ENCODE data around the gene KYNU. TPM values are rescaled to one million over a fixed set of nuclear protein-coding genes. Genes with fewer than 3 reads are reported as not detected.

The KYNU gene
- total RNA-seq, 1 donor from 2014 or later, result not detected

- H3K4me1 ChIP-seq, result no peaks in the 10 kb centered on the region
- no peaks in the 10 kb centered on the region for H4K20me1 ChIP-seq (ENCODE audit: low read depth)
- H3K4me3 ChIP-seq, result no peak overlapping the region
- H3K27ac Mint-ChIP-seq, result no peak overlapping the region
- no peaks in the 10 kb centered on the region for H3F3A ChIP-seq (ENCODE audit: low read depth)
- H3K27me3 ChIP-seq, result no peaks in the 10 kb centered on the region
- H3K36me3 ChIP-seq, result no peaks in the 10 kb centered on the region
- no peaks in the 10 kb centered on the region for H3K36me3 Mint-ChIP-seq
- H3K27ac ChIP-seq, result no peak overlapping the region
- H3K4me2 ChIP-seq, result no peak overlapping the region
- peaks cover 18% of the 10 kb centered on the region for H3K9me3 Mint-ChIP-seq
- TF ChIP-seq EZH2phosphoT487 (IDR thresholded peaks at IDR 0.05) (no peak), CTCF (IDR thresholded peaks at IDR 0.05) (no peak), EZH2 (IDR thresholded peaks at IDR 0.05) (no peak)
- H3K27me3 Mint-ChIP-seq (ENCODE audit: insufficient read depth, low read depth), result no peaks in the 10 kb centered on the region
- no peak overlapping the region for H3K4me3 Mint-ChIP-seq
- no peaks in the 10 kb centered on the region for H3K4me1 Mint-ChIP-seq
- H3K9ac ChIP-seq, result no peak overlapping the region
- no peak for DNase-seq (ENCODE audit: low spot score)
- H2AFZ ChIP-seq (replicated peaks), result no peak overlapping the region
- no peaks in the 10 kb centered on the region for H3K9me3 ChIP-seq (ENCODE audit: low read depth)
- no peaks in the 10 kb centered on the region for H3K79me2 ChIP-seq (ENCODE audit: low read depth)
Measured at GRCh38 chr2:143075711-143076110, 198.2 kb downstream of the KYNU start.

GRCh38 chr2:143078104-143078503, 200.6 kb downstream of the KYNU start:
- TF ChIP-seq CTCF (IDR thresholded peaks at IDR 0.05), result no peak
- no peak for TF ChIP-seq EZH2phosphoT487 (IDR thresholded peaks at IDR 0.05)
- no peak for TF ChIP-seq EZH2 (IDR thresholded peaks at IDR 0.05)
- H3K4me3 Mint-ChIP-seq, result no peak overlapping the region
- peaks cover 10% of the 10 kb centered on the region for H3K4me1 ChIP-seq
- peaks cover 4% of the 10 kb centered on the region for H3F3A ChIP-seq (ENCODE audit: low read depth)
- no peak for DNase-seq (ENCODE audit: low spot score)
- no peak overlapping the region for H3K27ac ChIP-seq
- no peaks in the 10 kb centered on the region for H3K36me3 ChIP-seq
- no peaks in the 10 kb centered on the region for H3K9me3 ChIP-seq (ENCODE audit: low read depth)
- H3K27me3 ChIP-seq, result no peaks in the 10 kb centered on the region
- H3K4me3 ChIP-seq, result no peak overlapping the region
- H3K27ac Mint-ChIP-seq, result no peak overlapping the region
- no peak overlapping the region for H3K9ac ChIP-seq
- no peaks in the 10 kb centered on the region for H3K36me3 Mint-ChIP-seq
- no peak overlapping the region for H2AFZ ChIP-seq (replicated peaks)
- H3K79me2 ChIP-seq (ENCODE audit: low read depth), result no peaks in the 10 kb centered on the region
- no peaks in the 10 kb centered on the region for H3K27me3 Mint-ChIP-seq (ENCODE audit: insufficient read depth, low read depth)
- H3K9me3 Mint-ChIP-seq, result peaks cover 18% of the 10 kb centered on the region
- no peak overlapping the region for H3K4me2 ChIP-seq
- H3K4me1 Mint-ChIP-seq, result no peaks in the 10 kb centered on the region
- H4K20me1 ChIP-seq (ENCODE audit: low read depth), result no peaks in the 10 kb centered on the region

- no peak overlapping the region for H3K4me3 ChIP-seq
- H3K4me2 ChIP-seq, result peak overlapping the region; percentile 14
- Mint-ChIP-seq H3K27ac (no peak overlapping the region), H3K36me3 (no peaks in the 10 kb centered on the region), H3K27me3 (ENCODE audit: insufficient read depth, low read depth) (no peaks in the 10 kb centered on the region), H3K9me3 (peaks cover 1% of the 10 kb centered on the region), H3K4me1 (no peaks in the 10 kb centered on the region), H3K4me3 (no peak overlapping the region)
- no peaks in the 10 kb centered on the region for H4K20me1 ChIP-seq (ENCODE audit: low read depth)
- H2AFZ ChIP-seq (replicated peaks), result no peak overlapping the region
- DNase-seq (ENCODE audit: low spot score), result no peak
- no peak for TF ChIP-seq EZH2 (IDR thresholded peaks at IDR 0.05)
- TF ChIP-seq CTCF (IDR thresholded peaks at IDR 0.05), result no peak
- TF ChIP-seq EZH2phosphoT487 (IDR thresholded peaks at IDR 0.05), result no peak
- no peak overlapping the region for H3K27ac ChIP-seq
- no peaks in the 10 kb centered on the region for H3K9me3 ChIP-seq (ENCODE audit: low read depth)
- H3K9ac ChIP-seq, result no peak overlapping the region
- H3K27me3 ChIP-seq, result no peaks in the 10 kb centered on the region
- H3F3A ChIP-seq (ENCODE audit: low read depth), result peaks cover 4% of the 10 kb centered on the region
- no peaks in the 10 kb centered on the region for H3K79me2 ChIP-seq (ENCODE audit: low read depth)
- H3K36me3 ChIP-seq, result no peaks in the 10 kb centered on the region
- peaks cover 10% of the 10 kb centered on the region for H3K4me1 ChIP-seq
Measured at GRCh38 chr2:143081616-143082015, 204.2 kb downstream of the KYNU start.

All from neural progenitor cell (in vitro differentiated cells).